Gastroesophageal sphincter (tissue), 3 donors: ENCODE measurements around the gene C12orf60.

Experiments
- CTCF ChIP-seq, 4 experiments: fragments of 200-600 bp in 2 of 4; fragments of 450-650 bp in 2 of 4; sonication (generic) in 1 of 4; IDR thresholded peaks; one replicate each; pipeline ENCODE4 v1.5.1; 2017 to 2019; ENCODE audit warnings: antibody characterized with exemption in 4 of 4, mild to moderate bottlenecking in 2 of 4, moderate library complexity in 2 of 4
- POLR2A ChIP-seq, 2 donors: fragments of 450-650 bp; IDR thresholded peaks; one replicate each; pipeline ENCODE4 v1.6.1; 2017; ENCODE audit warnings: antibody characterized with exemption in 2 of 2, mild to moderate bottlenecking in 2 of 2, moderate library complexity in 1 of 2
- POLR2AphosphoS5 ChIP-seq: sonication (generic); formaldehyde crosslinking; IDR thresholded peaks from one replicate; pipeline ENCODE4 v1.6.1; 2017; ENCODE audit warnings: antibody characterized with exemption

- TF ChIP-seq CTCF (IDR thresholded peaks at IDR 0.05): no peak
- TF ChIP-seq POLR2A (IDR thresholded peaks at IDR 0.05): no peak
- TF ChIP-seq POLR2AphosphoS5: no peak
Measured at GRCh38 chr12:14803830-14804160, 325 bp downstream of the C12orf60 start.
